Mammary microvascular endothelial cell (primary cell): ENCODE data around the gene PRAMEF6. TPM values are rescaled to one million over a fixed set of nuclear protein-coding genes. Genes with fewer than 3 reads are reported as not detected.

Experiments used
- total RNA-seq: library from RNA; depleted of rRNA; stranded (reverse); fragments of >200 nt; gene quantifications from 2 replicates; pipeline ENCODE4 v1.2.3, GENCODE V29; 2015

The PRAMEF6 gene
- not detected in 2 replicates for total RNA-seq

GRCh38 chr1:12947480-12947879 is at the start of gene PRAMEF6:
PRAMEF6 (minus strand) TSS chr1:12947580; CDS start chr1:12942518, 5,062 bp downstream.

DNA sequence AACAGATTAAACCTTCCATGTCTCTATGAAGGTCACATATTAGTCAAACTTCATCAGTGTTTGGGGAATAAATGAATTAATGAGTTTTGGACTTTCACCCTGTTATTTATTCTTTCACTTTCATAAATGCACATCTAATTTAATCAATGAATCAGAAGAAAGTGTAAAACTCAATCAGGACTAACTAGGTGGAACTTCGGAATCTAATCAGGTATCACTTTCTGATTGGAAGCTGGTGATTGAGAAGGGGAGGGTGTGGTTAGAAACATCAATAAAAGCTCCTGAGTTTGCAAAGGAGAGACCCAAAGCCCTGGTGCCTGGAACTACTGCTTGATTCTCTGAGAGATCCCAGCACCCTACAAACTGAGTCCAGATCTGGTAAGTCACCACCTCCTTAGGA is 31.1 kb downstream of the PRAMEF6 start, which contains the start of gene PRAMEF7:
TSS of gene PRAMEF7 (plus strand) at position 301 of the 400 bp plus-strand sequence. CDS start 1,083 bp downstream, outside the sequence.

GRCh38 chr1:12898170-12898569 is 49.2 kb downstream of the PRAMEF6 start, which contains the start of gene PRAMEF10:
PRAMEF10 (minus strand) TSS chr1:12898270; CDS start chr1:12895847, 2,423 bp downstream.

Other genes starting within 250 kb of the PRAMEF6 start
- not detected in 2 replicates for gene AADACL3, start 231.5 kb downstream of the PRAMEF6 start, total RNA-seq
- not detected in 2 replicates for gene CFAP107, start 201.4 kb downstream of the PRAMEF6 start, total RNA-seq
- gene PRAMEF12, start 173.8 kb downstream of the PRAMEF6 start, total RNA-seq, result not detected in 2 replicates
- gene PRAMEF1, start 156.2 kb downstream of the PRAMEF6 start, total RNA-seq, result not detected in 2 replicates
- gene PRAMEF11, start 116.2 kb downstream of the PRAMEF6 start, total RNA-seq, result not detected in 2 replicates
- gene HNRNPCL1, start 98.9 kb downstream of the PRAMEF6 start, total RNA-seq, result not detected in 2 replicates
- not detected in 2 replicates for gene PRAMEF2, start 90.5 kb downstream of the PRAMEF6 start, total RNA-seq
- gene PRAMEF4, start 61.4 kb downstream of the PRAMEF6 start, total RNA-seq, result not detected in 2 replicates
- not detected in 2 replicates for gene PRAMEF10, start 49.3 kb downstream of the PRAMEF6 start, total RNA-seq
- gene PRAMEF7, start 31.0 kb downstream of the PRAMEF6 start, total RNA-seq, result not detected in 2 replicates
- gene PRAMEF27, start 109.0 kb upstream of the PRAMEF6 start, total RNA-seq, result not detected in 2 replicates
- not detected in 2 replicates for gene HNRNPCL3, start 113.2 kb upstream of the PRAMEF6 start, total RNA-seq
- gene PRAMEF25, start 123.2 kb upstream of the PRAMEF6 start, total RNA-seq, result not detected in 2 replicates
- gene HNRNPCL2, start 169.3 kb upstream of the PRAMEF6 start, total RNA-seq, result not detected in 2 replicates
- not detected in 2 replicates for gene PRAMEF26, start 208.4 kb upstream of the PRAMEF6 start, total RNA-seq
- not detected in 2 replicates for gene HNRNPCL4, start 218.1 kb upstream of the PRAMEF6 start, total RNA-seq
- not detected in 2 replicates for gene PRAMEF9, start 224.3 kb upstream of the PRAMEF6 start, total RNA-seq